Measurements from ENCODE around the gene ATAD2B. TPM values are rescaled to one million over a fixed set of nuclear protein-coding genes. Genes with fewer than 3 reads are reported as not detected.
A peak's percentile ranks its signal among the peaks of the same experiment; 100 is the strongest.
"Not testable (repeated sequence)": the region's sequence is repeated elsewhere in the genome, so short reads cannot be mapped to it uniquely, and the experiment has no call there.

The ATAD2B gene
- total RNA-seq, 1 donor from 2014 or later = 42.2 TPM

- ATAC-seq = no peak
- intact Hi-C loops (cut with DNase I) = no loop called here
- DNase-seq (ENCODE audit: low spot score) = no peak
Observed at GRCh38 chr2:23806665-23807249, 120.2 kb downstream of the ATAD2B start.

DNA sequence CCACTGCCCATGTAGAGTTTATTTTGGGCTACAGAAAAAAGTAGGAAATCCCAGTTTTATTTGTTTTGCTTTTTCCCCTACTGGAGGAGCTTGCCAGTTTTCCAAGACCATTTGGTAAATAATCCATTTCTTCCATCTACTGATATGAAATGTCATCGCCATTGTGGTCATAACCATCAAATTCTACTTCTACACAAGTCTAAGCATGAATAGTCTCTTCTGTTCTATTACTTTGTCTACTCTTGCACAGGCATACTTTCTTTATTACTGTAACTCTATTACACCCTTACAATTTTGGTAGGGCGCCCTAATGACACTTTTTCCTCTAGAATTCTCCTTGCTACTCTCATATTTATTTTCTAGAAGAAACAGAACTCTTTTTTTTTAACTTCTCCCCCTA is 120.7 kb downstream of the ATAD2B start:
- no peak for ATAC-seq
- intact Hi-C loops (cut with DNase I) = no loop called here
- DNase-seq (ENCODE audit: low spot score) = no peak

GRCh38 chr2:23803965-23804542 is 122.9 kb downstream of the ATAD2B start:
- DNase-seq (ENCODE audit: low spot score) (no peak), ATAC-seq (peak; percentile 45)
- intact Hi-C loops (cut with DNase I) = no loop called here

GRCh38 chr2:23803264-23803964 is 123.5 kb downstream of the ATAD2B start:
- no peak for ATAC-seq
- intact Hi-C loops (cut with DNase I) = no loop called here
- DNase-seq (ENCODE audit: low spot score) = no peak

DNA sequence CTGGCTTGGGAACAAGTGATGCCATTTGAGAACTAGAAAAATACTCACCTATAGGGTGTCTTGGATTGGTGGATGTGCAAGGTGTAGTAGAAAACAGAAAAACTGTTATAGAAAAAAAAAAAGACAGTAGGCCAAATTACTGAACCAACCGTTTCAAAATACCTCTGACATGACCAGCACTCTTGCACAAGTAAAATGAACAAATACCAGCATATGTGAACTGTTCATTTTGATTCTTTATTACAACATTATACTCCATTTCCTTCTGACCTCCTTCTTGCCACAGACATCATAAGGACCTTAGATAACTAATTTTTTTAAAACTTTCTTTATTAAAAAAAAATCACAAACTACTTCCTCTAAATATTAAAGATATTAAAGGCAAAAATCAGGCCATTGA is 125.5 kb downstream of the ATAD2B start:
- peak; percentile 26 for ATAC-seq
- no peak for DNase-seq (ENCODE audit: low spot score)
- intact Hi-C loops (cut with DNase I) = no loop called here

- intact Hi-C loops (cut with DNase I) = no loop called here
- DNase-seq (ENCODE audit: low spot score) (no peak), ATAC-seq (no peak)
Observed at GRCh38 chr2:23794234-23794633, 132.7 kb downstream of the ATAD2B start.

GRCh38 chr2:23793476-23793875 is 133.4 kb downstream of the ATAD2B start:
- ATAC-seq (no peak), DNase-seq (ENCODE audit: low spot score) (no peak)
- intact Hi-C loops (cut with DNase I) = no loop called here

- intact Hi-C loops (cut with DNase I) = no loop called here
- DNase-seq (ENCODE audit: low spot score) (no peak), ATAC-seq (no peak)
Observed at GRCh38 chr2:23791030-23791429, 135.9 kb downstream of the ATAD2B start.

DNA sequence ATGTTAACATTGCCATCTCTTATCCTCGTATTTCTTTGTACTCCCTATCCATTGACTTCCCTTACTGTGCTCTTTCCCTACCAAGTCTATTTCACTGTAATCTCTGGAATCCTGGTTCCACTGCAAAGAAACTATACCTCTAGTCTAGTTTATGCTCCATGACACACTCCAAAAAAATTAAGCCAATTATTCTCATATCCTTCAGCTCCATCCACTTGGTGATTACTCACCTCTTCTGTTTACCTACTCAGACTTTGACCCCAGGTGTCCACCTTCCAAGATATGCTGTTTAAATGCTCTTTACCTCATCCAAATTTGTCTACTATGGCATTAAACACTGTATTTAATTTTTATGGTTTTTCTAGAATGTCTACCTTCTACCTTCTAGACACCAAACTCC is 137.9 kb downstream of the ATAD2B start:
- intact Hi-C loops (cut with DNase I) = no loop called here
- no peak for ATAC-seq
- DNase-seq (ENCODE audit: low spot score) = no peak

DNA sequence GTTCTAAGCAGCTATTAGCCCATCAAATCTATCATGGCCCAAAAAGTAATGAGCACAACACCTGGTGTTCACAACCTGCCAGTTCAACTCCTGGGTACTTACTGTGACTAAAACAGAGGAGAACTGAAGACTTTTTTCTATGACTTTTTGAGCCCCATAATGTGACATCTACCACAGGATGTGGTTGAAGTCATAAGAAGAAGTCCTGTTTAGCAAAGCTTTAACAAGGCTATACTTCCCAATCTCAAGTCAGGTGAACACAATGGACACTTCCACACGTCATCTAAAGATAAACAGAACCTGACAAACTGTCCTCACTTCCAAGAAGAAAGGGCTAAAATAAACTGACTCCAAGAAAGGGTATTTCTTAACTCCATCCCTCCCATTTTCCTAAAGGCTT is 138.8 kb downstream of the ATAD2B start:
- DNase-seq (ENCODE audit: low spot score) (no peak), ATAC-seq (no peak)
- intact Hi-C loops (cut with DNase I) = no loop called here

DNA sequence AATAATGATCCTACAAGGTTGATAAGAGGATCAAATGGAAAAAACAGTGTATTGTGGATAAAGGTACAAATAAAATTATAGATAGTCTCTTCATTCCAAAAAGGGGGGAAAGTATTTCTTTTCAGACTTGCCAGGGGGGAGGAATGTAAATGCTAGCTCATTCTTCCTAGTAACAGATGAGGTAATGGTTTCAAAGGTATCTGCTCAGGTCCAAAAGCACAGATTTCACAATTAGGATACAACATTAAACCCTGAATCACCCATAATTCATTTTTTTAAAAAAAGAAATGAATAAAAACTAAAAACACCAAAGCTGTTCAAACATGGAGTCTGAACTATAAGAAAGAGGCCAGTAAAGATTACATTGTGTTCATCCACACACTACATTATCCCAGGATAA is 142.0 kb downstream of the ATAD2B start:
- DNase-seq (ENCODE audit: low spot score) = no peak
- intact Hi-C loops (cut with DNase I) = no loop called here
- ATAC-seq = no peak

DNA sequence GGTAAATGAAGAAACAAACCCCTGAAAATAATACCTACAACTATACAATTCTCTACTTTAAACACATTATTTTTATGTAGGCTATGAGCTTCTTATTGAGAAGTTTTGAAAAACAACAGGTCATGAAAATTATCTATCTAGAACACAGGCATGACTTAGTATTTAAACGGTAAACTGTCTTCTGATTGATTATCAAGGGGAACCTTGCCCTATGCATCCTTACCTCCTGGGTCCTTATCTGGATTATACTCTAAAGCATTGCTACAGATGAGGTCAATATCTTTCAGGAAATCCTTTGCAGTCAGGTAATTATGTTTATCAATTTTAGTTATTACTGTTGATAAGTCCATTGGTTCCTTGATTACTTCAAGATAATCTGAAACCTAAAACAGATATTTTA is 144.3 kb downstream of the ATAD2B start:
- no peak for ATAC-seq
- no peak for DNase-seq (ENCODE audit: low spot score)
- intact Hi-C loops (cut with DNase I) = no loop called here

DNA sequence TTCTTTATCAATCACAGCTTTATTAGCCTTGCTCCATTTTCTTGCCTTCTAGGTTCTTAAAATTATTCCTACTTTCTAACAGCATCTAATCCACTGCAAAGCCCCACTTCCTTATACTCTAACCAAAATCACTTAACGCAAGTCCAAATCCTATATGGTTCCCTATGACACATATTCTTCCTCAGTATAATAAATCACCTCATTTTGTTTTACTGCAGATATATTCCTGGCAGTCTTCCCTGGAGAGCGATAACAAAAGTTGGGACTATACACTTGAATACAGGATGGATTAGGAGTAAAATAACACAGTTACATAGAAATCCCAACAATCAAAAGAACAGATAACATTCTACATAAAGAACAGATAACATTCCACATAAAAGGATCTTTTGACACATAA is 144.8 kb downstream of the ATAD2B start:
- ATAC-seq (no peak), DNase-seq (ENCODE audit: low spot score) (no peak)
- intact Hi-C loops (cut with DNase I) = no loop called here

DNA sequence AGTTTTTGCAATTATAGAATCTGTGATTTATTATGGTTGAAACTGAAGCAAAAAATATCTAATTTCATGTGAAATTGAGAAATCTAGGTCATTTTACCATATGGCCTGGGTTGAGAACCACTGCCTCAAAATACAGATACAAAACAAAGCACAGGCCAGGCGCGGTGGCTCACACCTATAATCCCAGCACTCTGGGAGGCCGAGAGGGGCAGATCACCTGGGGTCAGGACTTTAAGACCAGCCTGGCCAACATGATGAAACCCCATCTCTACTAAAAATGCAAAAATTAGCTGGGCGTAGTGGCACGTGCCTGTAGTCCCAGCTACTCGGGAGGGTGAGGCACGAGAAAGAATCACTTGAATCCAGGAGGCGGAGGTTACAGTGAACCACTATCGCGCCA is 146.5 kb downstream of the ATAD2B start:
- intact Hi-C loops (cut with DNase I); DNase-seq (ENCODE audit: low spot score); ATAC-seq: not testable (repeated sequence)

DNA sequence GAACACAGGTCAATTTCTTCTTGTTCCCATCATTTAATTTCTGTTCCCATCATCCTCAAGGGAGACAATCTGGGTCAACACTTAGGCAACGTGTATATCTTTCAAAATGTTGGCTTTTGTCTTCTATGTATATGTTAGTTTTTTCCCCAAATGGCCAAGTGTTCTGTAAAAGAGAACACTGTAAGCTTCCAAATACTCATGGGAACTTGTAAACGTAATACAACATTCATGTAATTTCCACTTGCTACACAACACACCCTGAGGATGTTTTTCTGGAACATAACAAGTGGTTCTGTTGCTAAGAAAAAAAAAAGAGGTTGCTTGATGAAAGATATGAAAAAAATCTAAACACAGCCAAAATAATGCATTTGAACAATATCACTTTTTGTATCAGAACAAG is 149.1 kb downstream of the ATAD2B start:
- peak; percentile 77 for ATAC-seq
- no peak for DNase-seq (ENCODE audit: low spot score)

GRCh38 chr2:23776021-23776420 is 150.9 kb downstream of the ATAD2B start:
- ATAC-seq (no peak), DNase-seq (ENCODE audit: low spot score) (no peak)
- intact Hi-C loops (cut with DNase I) = no loop called here

More for the DNA sequence above, 149.1 kb downstream of the ATAD2B start:
- intact Hi-C loops (cut with DNase I) = no loop called here

GRCh38 chr2:23772684-23773083 is 154.2 kb downstream of the ATAD2B start:
- DNase-seq (ENCODE audit: low spot score) = no peak
- ATAC-seq = no peak
- intact Hi-C loops (cut with DNase I) = no loop called here

GRCh38 chr2:23772056-23772455 is 154.9 kb downstream of the ATAD2B start:
- intact Hi-C loops (cut with DNase I) = no loop called here
- DNase-seq (ENCODE audit: low spot score) (no peak), ATAC-seq (no peak)

DNA sequence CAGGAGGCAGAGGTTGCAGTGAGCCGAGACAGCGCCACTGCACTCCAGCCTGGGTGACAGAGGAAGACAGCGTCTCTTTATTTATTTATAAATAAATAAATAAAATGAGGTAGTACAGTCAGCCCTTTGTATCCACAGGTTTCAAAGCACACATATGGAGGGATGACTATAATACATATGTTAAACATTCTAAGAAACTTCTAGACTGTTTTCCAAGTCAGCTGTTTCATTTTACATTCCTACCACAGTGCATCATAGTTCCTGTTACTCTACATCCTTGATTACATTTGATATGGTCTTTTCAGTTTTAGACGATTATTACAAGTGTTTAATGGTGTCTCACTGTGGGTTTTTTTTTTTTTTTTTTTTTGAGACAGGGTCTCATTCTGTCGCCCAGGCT is 157.6 kb downstream of the ATAD2B start:
- intact Hi-C loops (cut with DNase I) = no loop called here
- ATAC-seq = no peak

DNA sequence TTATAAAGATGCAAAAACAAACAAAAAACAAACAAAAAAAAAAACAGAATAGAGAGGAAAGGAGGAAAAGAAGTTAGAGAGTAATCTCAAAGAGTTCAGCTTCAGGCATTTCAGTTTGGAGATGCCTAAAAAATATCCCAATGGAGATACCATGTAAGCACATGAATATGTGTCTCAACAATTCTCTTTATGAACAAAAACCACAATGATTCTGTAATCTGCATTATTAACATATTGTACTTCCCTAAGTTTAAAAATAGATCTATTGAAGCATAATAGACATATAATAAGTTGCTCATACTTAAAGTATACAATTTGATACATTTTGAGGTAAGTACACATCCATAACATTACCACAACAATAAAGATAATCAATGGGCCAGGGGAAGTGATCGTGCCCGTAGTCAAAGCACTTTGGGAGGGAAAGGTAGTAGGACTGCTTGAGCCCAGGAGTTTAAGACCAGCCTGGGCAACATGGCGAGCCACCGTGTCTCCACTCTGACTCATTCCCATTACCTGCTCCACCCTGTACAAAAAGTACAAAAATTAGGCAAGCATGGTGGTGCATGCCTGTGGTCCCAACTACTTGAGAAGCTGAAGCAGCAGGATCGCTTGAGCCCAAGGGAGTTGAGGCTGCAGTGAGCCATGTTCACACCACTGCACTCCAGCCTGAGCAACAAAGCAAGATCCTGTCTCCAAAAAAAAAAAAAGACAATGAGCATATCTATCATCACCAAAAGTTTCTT is 158.9 kb downstream of the ATAD2B start:
- ATAC-seq (no peak), DNase-seq (ENCODE audit: low spot score) (no peak)
- intact Hi-C loops (cut with DNase I) = no loop called here

More for the DNA sequence above, 157.6 kb downstream of the ATAD2B start:
- DNase-seq (ENCODE audit: low spot score) = no peak
